Amygdala (tissue), 56 donors: Measurements from ENCODE around the gene CHST12.
"Not testable (repeated sequence)": the region's sequence is repeated elsewhere in the genome, so short reads cannot be mapped to it uniquely, and the experiment has no call there.

ENCODE experiments used
- DNase-seq, 56 donors: peaks; one replicate each; lab custom pipeline; 2025; lab: John Stamatoyannopoulos, UW

CHST12 gene

DNA sequence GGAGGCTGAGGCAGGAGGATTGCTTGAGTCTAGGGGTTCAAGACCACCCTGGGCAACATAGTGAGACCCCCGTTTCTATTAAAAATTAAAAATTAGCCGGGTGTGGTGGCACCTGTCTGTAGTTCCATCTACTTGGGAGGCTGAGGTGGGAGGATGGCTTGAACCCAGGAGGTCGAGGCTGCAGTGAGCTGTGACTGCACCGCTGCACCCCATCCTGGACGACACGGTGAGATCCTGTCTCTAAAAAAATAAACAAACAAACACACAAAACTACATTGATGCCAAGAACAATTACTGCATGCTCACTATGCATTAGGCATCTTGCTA lies 761 bp upstream of the CHST12 start:
- DNase-seq: no peak

GRCh38 chr7:2403718-2404648 lies 572 bp downstream of the CHST12 start:
- DNase-seq: peak in 29 of 56 donors; percentile 12 to 66 (median 48)

- no peak for DNase-seq
Observed at GRCh38 chr7:2404714-2405119, 1.3 kb downstream of the CHST12 start.

DNA sequence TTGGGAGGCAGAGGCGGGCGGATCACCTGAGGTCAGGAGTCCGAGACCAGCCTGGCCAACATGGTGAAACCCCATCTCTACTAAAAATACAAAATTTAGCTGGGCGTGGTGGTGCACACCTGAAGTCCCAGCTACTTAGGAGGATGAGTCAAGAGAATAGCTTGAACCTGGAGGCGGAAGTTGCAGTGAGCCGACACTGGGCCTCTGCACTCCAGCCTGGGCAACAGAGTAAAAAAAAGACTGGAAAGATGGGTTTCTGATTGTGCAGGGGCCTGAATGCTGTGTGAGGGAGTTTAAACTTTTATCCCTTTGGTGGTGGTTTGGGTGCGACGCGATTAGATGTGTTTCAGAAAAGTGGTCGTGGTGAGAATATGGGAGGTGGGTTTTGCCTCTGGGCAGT lies 1.8 kb downstream of the CHST12 start:
- no peak for DNase-seq

GRCh38 chr7:2405601-2406345 lies 2.4 kb downstream of the CHST12 start:
- DNase-seq: no peak

- no peak for DNase-seq
Observed at GRCh38 chr7:2409745-2410414, 6.5 kb downstream of the CHST12 start.

- no peak for DNase-seq
Observed at GRCh38 chr7:2411049-2411448, 7.6 kb downstream of the CHST12 start.

DNA sequence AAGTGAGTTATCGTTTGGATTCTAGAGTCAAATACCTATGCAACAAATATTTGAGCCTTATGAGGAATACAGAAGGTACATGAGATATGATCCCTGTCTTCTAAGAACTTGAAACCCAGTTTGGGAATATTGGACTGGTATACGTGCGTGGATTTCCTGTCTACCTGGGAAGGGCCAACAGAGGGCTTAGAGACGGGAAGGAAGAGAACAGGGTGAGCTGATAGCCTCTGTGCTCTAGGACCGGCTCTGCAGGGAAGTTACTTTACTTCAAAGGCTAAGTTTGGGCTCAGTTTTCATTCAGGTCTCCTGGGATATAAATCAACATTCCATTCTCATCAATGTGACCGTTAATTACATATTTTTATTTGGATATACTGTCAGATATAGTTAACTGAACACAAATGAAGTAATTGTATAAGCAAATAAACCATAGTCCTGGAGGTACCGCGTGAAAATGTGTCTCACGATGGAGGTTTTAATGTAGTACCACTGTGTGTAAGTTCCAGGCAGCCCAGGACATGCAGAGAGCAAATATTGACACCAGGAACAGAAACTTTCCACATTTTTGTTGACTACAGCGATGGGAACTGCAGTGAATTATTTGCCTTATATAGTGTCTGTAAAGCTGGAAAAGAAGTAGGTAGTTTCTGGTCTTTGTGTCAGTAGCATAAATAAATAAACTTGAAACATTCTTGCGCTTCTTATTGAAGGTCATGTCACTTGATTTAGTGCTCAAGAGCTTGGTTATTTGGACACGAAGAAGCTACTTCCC lies 8.6 kb downstream of the CHST12 start:
- DNase-seq: no peak

GRCh38 chr7:2412587-2413201 lies 9.3 kb downstream of the CHST12 start:
- no peak for DNase-seq

DNA sequence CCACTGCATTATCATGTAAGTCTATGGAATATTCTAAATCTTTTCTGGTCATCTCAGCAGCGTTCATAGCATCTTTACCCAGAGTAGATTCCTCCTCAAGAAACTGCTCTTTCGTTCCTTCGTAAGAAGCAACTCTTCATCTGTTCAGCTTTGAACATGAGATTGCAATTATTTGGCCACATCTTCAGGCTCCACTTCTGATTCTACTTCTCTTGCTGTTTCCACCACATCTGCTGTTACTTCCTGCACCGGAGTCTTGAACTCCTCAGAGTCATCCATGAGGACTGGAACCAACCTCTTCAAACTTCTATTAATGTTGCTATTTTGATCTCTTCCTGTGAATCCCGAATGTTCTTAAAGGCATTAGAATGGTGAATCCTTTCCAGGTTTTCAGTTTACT lies 12.7 kb downstream of the CHST12 start:
- DNase-seq: no peak

DNA sequence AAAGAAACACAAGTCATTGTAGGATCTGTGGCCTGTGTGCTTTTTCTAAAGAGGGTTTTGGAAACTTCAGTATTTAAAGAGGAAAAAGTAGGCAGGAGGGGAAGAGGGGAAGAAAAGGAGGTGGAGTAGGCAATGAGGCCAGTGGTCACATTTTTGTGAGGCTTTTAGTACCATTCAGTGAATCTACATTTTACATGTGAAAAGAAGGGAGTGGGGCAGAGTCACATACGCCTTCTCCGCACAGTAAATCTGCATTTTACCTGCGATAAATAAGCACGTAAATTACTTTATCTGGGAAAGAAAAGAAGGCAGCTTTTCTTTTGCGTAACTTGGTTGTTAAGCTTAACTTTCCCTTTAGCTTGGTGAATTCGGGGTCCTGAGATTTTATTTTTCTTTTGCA lies 13.2 kb downstream of the CHST12 start:
- no peak for DNase-seq

GRCh38 chr7:2417178-2417577 lies 13.8 kb downstream of the CHST12 start:
- not testable (repeated sequence) for DNase-seq

DNA sequence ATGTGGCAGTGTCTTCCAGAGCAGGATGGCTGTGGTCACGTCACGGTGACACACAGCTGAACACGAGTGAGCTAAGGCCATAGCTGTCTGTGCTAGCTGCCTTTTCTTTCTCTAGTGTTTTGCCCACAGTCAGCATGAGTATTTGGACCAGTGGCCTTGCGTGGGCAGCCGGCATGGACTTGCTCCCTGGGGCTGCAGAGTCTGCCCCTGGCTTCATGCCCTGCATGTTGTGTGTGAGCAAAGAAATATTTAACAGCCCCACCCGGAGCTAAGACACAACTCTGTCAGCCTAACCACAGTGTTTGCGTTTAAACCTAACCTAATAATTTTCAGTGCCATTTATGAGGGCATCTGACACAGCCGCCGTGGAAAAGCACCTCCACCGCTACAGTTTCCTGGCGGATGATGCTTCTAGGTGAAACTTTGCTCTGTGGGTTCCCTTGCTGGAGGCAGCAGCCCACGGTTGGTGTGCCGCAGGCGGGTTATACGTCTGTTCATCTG lies 14.6 kb downstream of the CHST12 start:
- no peak for DNase-seq

- DNase-seq: no peak
Observed at GRCh38 chr7:2420216-2420933, 17.0 kb downstream of the CHST12 start.

GRCh38 chr7:2421943-2422310 lies 18.5 kb downstream of the CHST12 start:
- DNase-seq: no peak

DNA sequence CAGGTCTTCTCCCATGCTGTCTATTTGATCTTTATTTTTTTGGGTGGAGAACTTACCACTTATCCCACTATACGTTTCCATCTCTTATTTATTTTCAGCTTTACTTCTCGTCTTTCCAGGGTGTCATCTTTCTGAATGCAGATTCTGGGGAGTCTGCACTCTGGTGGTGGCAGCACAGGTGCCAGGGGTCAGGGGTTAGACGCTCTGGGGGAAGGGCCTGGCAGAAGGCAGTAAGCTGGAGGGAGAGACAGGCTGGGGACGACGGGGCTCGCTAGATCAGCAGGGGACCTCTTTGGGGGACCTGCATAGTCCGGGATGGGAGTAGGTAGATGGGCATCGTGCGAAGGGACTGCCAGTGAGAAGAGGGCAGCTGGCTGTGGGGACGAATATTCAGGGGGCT lies 22.3 kb downstream of the CHST12 start:
- DNase-seq: no peak

- DNase-seq: no peak
Observed at GRCh38 chr7:2431260-2431867, 28.0 kb downstream of the CHST12 start.

DNA sequence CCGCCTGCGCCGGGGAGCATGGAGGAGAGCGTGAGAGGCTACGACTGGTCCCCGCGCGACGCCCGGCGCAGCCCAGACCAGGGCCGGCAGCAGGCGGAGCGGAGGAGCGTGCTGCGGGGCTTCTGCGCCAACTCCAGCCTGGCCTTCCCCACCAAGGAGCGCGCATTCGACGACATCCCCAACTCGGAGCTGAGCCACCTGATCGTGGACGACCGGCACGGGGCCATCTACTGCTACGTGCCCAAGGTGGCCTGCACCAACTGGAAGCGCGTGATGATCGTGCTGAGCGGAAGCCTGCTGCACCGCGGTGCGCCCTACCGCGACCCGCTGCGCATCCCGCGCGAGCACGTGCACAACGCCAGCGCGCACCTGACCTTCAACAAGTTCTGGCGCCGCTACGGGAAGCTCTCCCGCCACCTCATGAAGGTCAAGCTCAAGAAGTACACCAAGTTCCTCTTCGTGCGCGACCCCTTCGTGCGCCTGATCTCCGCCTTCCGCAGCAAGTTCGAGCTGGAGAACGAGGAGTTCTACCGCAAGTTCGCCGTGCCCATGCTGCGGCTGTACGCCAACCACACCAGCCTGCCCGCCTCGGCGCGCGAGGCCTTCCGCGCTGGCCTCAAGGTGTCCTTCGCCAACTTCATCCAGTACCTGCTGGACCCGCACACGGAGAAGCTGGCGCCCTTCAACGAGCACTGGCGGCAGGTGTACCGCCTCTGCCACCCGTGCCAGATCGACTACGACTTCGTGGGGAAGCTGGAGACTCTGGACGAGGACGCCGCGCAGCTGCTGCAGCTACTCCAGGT lies 29.7 kb downstream of the CHST12 start:
- DNase-seq: no peak
